Activated CD4-positive, alpha-beta T cell treated with anti-CD3 and anti-CD28 coated beads, Interleukin-2, amount 10 ng/mL, durations not matched to agents 24 days and 14 days (primary cell): ENCODE measurements around the gene NFAT5. TPM values are rescaled to one million over a fixed set of nuclear protein-coding genes. Genes with fewer than 3 reads are reported as not detected.
"Not testable (repeated sequence)": the region's sequence is repeated elsewhere in the genome, so short reads cannot be mapped to it uniquely, and the experiment has no call there.

Experiments
- DNase-seq: peaks from one replicate; pipeline ENCODE4 v3.0.0; 2022
- H3K27ac Mint-ChIP-seq: one replicate; pipeline ENCODE4 v1.8.0; 2022; ENCODE audit warnings: mild to moderate bottlenecking, mixed read lengths
- H3K27me3 Mint-ChIP-seq: one replicate; pipeline ENCODE4 v1.8.0; 2022; ENCODE audit warnings: mixed read lengths
- H3K36me3 Mint-ChIP-seq: one replicate; pipeline ENCODE4 v1.8.0; 2022; ENCODE audit warnings: low read depth, mild to moderate bottlenecking, mixed read lengths
- H3K4me1 Mint-ChIP-seq: one replicate; pipeline ENCODE4 v1.8.0; 2021; ENCODE audit warnings: mixed read lengths
- H3K4me3 Mint-ChIP-seq: one replicate; pipeline ENCODE4 v1.8.0; 2022; ENCODE audit warnings: mild to moderate bottlenecking, moderate library complexity, mixed read lengths
- H3K9me3 Mint-ChIP-seq: one replicate; pipeline ENCODE4 v1.8.0; 2021; ENCODE audit warnings: mixed read lengths
- intact Hi-C: fragments of 100-400 bp; cut with micrococcal nuclease; formaldehyde crosslinking; loops from one replicate; pipeline ENCODE4 v1.15.1; 2023
- total RNA-seq: library from RNA; stranded (reverse); gene quantifications from 2 replicates; pipeline ENCODE4 v1.2.3, GENCODE V29; 2022

NFAT5 gene
- total RNA-seq, 1 donor from 2014 or later: 54.6 TPM

DNA sequence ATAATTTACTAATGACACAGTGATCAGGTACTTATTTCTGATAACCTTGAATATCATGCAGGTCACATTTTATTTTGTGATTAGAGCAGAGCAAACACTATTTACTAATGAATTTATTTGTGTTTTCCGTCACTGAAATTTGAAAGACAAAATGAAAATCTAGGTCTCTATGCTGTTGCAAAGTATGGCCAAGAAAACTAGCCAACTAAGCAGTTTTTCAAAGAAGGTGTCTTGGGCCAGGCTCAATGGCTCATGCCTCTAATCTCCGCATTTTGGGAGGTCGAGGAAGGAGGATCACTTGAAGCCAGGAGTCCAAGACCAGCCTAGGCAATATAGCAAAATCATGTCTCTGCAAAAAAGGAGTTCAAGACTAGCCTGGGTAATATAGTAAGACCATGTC lies 3.0 kb upstream of the NFAT5 start:
- DNase-seq: no peak
- intact Hi-C loops: loop anchor here (10.0 kb wide), 2 partner anchors 228 to 718 kb away; partner anchors contain the start of genes COG8, NIP7, PDF and TANGO6
- Mint-ChIP-seq H3K27ac (no peak overlapping the region), H3K4me1 (peaks cover 34% of the 10 kb centered on the region), H3K36me3 (peaks cover 15% of the 10 kb centered on the region), H3K4me3 (no peak overlapping the region), H3K27me3 (no peaks in the 10 kb centered on the region), H3K9me3 (no peaks in the 10 kb centered on the region)

DNA sequence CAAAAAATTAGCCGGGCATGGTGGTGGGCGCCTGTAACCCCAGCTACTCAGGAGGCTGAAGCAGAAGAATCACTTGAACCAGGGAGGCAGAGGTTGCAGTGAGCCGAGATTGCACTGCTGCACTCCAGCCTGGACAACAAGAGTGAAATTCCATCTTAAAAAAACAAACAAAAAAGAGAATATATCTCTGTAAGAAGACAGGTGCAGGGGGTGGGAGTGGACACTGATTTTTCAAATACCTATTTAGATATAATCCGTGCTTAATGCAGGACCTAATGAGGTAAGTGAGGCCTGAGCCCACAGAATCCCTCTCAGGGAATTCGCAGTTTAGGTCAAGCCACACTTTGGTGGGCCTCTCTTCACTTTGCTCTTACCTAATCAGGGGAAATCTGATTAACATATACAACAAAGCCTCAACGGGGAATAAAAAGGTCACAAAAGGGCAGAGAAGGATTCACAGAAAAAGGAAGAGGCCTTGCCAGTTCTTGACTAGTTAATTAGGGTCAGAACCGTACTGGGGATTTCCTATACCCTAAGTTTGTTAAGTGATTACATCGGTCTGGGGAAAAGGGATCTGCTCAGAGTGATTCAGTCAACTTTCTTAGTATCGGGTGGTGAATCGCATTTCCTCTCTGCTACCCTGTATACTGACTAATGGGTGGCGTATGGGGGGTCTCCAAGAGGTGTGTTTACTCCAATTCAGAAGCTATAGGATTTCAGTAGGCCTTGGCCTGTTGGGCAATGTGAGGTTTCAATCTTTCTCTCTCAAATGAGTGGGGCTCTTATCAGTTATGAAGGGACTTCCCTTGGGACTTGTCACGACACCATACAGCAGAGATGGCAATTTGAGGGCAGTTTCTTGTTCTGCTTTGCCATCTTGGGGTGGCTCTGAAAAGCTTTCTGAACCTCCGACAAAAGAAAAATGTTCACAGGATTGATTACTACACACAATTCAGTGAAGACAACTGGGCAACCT lies 1.9 kb upstream of the NFAT5 start:
- no peaks in the 10 kb centered on the region for H3K9me3 Mint-ChIP-seq
- peak; percentile 85 for DNase-seq
- H3K27ac Mint-ChIP-seq: peak overlapping the region; percentile 99
- intact Hi-C loops: loop anchor here (1.0 to 10.0 kb wide), 10 partner anchors 34 to 719 kb away; partner anchors contain the start of genes COG8, CYB5B, NIP7 and PDF
- H3K4me3 Mint-ChIP-seq: peak overlapping the region; percentile 86
- peaks cover 16% of the 10 kb centered on the region for H3K36me3 Mint-ChIP-seq
- H3K27me3 Mint-ChIP-seq: no peaks in the 10 kb centered on the region
- peaks cover 35% of the 10 kb centered on the region for H3K4me1 Mint-ChIP-seq

DNA sequence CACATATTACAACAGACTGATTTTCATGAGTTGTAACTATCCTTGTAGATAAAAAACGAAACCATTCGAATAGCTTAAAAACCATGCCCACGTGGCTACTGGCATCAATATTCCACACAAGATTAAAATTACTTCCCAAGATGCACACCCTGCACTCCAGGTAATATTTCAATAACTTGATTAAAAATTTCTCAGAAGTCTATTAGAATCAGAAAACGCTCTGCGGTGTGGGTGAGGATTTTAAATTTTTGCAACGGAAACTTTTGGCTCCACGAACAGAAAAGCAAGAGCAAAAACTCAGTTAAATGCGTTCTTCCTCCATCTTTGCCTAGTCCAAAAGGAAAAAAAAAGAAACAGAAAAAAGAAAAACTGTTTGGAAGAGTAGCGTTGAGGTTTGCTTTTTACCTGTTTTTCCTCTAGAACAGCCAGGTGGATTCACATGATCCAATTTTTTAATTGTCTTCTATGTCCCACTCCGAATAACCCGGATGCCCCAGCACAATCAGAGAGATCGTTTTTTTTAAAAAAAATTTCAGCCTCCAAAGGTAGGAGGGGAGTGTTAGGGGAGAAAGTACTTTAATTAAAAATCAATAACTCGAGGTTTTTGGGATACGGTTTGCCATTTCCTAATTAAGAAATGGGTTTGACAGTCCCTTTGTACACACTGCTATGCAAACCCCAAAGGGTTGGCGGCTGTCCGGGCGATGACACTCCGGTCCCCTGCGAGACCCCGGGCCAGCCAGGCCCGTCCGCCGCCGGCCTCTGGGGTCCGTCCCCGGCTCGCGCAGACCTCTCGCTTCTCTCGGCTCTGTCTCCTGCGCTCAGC lies 708 bp upstream of the NFAT5 start:
- Mint-ChIP-seq H3K36me3 (peaks cover 24% of the 10 kb centered on the region), H3K4me3 (peak overlapping the region; percentile 86), H3K27ac (peak overlapping the region; percentile 99), H3K9me3 (no peaks in the 10 kb centered on the region), H3K27me3 (no peaks in the 10 kb centered on the region), H3K4me1 (peaks cover 44% of the 10 kb centered on the region)
- intact Hi-C loops: loop anchor here (1.0 to 10.0 kb wide), 11 partner anchors 35 to 720 kb away; partner anchors contain the start of genes COG8, CYB5B, NIP7 and PDF
- DNase-seq: peak; percentile 61

DNA sequence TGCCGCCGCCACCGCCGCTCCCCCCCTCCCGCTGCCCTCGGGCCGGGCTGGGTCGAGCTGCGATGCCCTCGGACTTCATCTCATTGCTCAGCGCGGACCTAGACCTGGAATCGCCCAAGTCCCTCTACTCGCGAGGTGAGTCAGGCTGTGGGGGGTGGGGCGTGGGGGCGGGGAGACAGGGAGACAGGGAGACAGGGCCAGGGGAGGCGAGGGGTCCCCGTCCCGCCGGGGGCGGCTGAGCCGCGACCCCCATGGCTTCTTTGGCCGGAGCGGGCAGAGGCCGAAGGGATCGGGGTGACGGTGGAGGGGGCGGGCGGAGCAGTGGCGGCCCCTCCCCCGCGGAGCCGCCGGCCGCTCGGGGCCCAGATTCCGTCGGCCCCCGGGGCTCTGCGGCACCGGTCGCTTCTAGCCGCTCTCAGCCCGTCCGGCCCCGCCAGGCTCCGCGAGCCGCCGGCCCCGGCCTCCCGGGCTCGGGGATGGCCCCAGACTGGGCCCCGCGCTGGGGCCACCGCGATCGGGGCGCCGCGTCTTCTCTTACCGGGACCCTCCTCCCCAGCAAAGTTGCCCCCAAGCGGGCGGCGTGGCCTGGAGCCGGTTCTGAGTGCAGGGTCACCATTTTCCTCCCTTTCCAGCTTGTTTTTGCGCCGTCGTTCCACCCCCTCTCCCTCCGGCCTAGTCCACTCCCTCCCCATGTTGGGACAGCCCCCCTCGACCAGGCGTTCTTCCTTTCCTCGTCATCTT lies 644 bp downstream of the NFAT5 start:
- peak overlapping the region; percentile 99 for H3K4me3 Mint-ChIP-seq
- H3K4me1 Mint-ChIP-seq: peaks cover 41% of the 10 kb centered on the region
- intact Hi-C loops: loop anchor here (5.0 to 10.0 kb wide), 3 partner anchors 196 to 722 kb away; partner anchors contain the start of genes COG8, NIP7, PDF and TANGO6
- H3K27ac Mint-ChIP-seq: peak overlapping the region; percentile 99
- H3K36me3 Mint-ChIP-seq: peaks cover 27% of the 10 kb centered on the region
- H3K27me3 Mint-ChIP-seq: no peaks in the 10 kb centered on the region
- no peaks in the 10 kb centered on the region for H3K9me3 Mint-ChIP-seq
- DNase-seq: peak; percentile 84

DNA sequence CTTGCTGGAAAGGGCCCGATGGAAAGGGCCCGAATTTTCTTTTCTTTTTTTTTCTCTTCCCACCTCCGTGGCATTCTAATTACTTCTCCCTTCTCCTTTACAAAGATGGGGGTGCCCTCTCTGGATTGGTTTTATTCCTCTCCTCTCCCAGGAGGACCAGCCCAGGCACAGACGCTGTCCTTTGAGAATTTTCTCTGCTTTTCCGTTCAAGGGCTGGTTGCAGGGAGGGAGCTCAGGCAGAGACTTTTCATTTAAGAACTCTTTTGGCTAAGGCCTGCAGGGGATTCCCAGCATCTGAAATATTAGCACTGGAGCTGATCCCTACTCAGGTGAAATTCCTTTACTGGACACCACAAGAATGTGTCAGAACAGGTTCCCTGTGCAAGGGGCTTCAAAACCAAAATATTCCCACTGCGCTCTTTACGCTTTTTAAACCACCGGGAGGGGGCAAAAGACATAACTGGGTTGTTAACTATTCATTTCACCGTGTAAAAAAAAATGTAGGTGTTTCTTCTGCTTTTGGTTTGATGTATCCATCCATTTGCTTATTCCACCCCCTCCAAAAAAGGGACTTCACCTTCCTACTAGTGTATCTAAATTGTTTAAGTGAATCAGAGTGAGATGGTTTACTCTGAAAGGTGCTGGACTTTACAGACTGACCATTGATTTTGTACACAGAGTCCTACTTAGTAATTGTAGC lies 1.4 kb downstream of the NFAT5 start:
- Mint-ChIP-seq H3K4me3 (peak overlapping the region; percentile 99), H3K36me3 (peaks cover 27% of the 10 kb centered on the region), H3K27me3 (no peaks in the 10 kb centered on the region), H3K4me1 (peaks cover 39% of the 10 kb centered on the region), H3K9me3 (no peaks in the 10 kb centered on the region), H3K27ac (peak overlapping the region; percentile 99)
- intact Hi-C loops: loop anchor here (5.0 to 10.0 kb wide), 3 partner anchors 195 to 722 kb away; partner anchors contain the start of genes COG8, NIP7, PDF and TANGO6
- DNase-seq: peak; percentile 76

DNA sequence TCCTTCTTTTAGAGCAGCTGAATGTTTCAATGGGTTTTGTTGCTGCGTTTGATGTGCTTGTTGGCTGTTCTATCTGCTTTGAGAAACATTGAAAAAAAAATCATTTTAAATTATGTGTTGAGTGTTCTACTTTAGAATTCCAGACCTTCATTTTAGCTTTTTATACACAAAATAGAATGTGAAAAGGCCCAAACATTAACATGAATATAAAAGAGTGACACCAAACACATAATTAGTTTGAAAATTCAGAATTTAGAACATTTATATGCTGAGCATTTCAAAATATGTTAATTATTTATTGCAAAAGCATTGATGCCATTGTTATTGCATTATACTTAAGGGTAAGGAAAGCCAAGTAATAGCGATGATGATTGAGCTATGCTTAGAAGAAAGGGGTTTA lies 2.9 kb downstream of the NFAT5 start:
- intact Hi-C loops: loop anchor here (5.0 to 10.0 kb wide), 3 partner anchors 194 to 724 kb away; partner anchors contain the start of genes COG8, NIP7, PDF and TANGO6
- H3K9me3 Mint-ChIP-seq: no peaks in the 10 kb centered on the region
- H3K27me3 Mint-ChIP-seq: no peaks in the 10 kb centered on the region
- no peak overlapping the region for H3K27ac Mint-ChIP-seq
- peak overlapping the region; percentile 99 for H3K4me3 Mint-ChIP-seq
- H3K4me1 Mint-ChIP-seq: peaks cover 33% of the 10 kb centered on the region
- peaks cover 29% of the 10 kb centered on the region for H3K36me3 Mint-ChIP-seq
- no peak for DNase-seq

DNA sequence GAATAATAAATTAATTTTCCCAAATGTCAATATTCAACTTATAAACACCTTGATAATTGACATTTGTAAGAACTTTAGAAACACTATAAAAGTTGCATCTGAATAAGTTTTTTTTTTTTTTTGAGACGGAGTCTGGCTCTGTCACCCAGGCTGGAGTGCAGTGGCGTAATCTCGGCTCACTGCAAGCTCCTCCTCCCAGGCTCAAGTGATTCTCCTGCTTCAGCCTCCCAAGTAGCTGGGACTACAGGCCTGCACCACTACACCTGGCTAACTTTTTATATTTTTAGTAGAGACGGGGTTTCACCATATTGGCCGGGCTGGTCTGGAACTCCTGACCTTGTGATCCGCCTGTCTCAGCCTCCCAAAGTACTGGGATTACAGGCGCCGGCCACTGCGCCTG lies 13.0 kb downstream of the NFAT5 start:
- H3K4me1 Mint-ChIP-seq: peaks cover 15% of the 10 kb centered on the region
- peak; percentile 38 for DNase-seq
- H3K27ac Mint-ChIP-seq, H3K9me3 Mint-ChIP-seq, intact Hi-C loops, H3K27me3 Mint-ChIP-seq, H3K4me3 Mint-ChIP-seq: not testable (repeated sequence)
- H3K36me3 Mint-ChIP-seq: peaks cover 16% of the 10 kb centered on the region

DNA sequence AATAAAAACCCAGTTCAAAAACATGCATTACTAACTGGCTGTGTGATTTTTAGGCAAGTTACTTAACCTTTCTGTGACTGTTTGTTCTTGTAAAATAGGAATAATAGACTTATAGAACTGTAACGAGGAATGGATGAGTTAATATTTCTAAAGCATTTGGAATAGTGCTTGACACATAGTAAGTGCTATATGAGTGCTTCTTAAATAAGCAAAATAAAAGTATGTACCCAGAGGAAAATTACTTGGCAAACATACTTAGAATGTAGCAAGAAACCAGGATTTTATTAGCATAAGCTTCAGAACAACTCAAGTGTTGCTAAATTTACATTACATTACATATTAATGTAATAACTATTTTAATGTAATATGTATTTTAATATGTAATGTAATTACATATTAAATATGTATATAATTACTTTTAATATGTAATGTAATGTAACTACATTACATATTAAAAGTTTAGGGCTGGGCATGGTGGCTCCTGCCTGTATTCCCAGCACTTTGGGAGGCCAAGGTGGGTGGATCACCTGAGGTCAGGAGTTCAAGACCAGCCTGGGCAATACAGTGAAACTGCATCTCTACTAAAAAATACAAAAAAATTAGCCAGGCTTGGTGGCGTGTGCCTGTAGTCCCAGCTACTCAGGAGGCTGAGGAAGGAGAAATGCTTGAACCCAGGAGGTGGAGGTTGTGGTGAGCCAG lies 14.2 kb downstream of the NFAT5 start:
- Mint-ChIP-seq H3K9me3 (no peaks in the 10 kb centered on the region), H3K27ac (no peak overlapping the region), H3K27me3 (no peaks in the 10 kb centered on the region), H3K36me3 (peaks cover 16% of the 10 kb centered on the region), H3K4me1 (peaks cover 15% of the 10 kb centered on the region), H3K4me3 (no peak overlapping the region)
- DNase-seq: peak; percentile 47
- intact Hi-C loops: no loop called here

DNA sequence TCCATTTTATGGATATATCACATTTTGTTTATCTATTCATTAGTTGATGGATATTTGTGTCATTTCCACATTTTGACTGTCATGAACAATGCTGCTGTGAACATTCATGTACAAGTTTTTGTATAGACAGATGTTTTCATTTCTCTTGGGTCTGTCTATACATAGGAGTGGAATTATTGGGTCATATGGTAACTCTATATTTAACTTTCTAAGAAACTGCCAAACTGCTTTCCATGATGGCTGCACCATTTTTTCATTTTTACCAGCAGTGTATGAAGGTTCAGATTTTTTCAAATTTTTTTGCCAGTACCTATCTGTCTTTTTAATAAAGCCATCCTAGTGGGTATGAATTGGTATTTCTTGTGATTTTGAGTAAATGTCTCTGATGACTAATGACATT lies 15.5 kb downstream of the NFAT5 start:
- Mint-ChIP-seq H3K36me3 (peaks cover 23% of the 10 kb centered on the region), H3K4me3 (no peak overlapping the region), H3K27me3 (no peaks in the 10 kb centered on the region), H3K4me1 (peaks cover 18% of the 10 kb centered on the region), H3K9me3 (no peaks in the 10 kb centered on the region), H3K27ac (peak overlapping the region; percentile 76)
- DNase-seq: no peak
- intact Hi-C loops: no loop called here

DNA sequence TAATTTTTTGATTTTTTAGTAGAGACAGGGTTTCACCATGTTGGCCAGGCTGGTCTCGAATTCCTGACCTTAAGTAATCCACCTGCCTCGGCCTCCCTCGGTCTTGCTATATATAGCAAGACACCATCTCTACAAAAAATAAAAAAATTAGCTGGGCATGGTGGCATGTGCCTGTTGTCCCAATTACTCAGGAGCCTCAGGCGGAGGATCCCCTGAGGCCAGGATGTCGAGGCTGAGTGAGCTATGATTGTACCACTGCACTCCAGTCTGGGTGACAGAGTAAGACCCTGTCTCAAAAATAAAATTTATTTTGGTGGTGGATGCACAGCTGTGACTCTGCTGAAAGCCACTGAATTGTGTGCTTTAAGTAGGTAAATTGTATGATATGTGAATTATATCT lies 18.7 kb downstream of the NFAT5 start:
- intact Hi-C loops, H3K27me3 Mint-ChIP-seq: not testable (repeated sequence)
- peaks cover 30% of the 10 kb centered on the region for H3K36me3 Mint-ChIP-seq

DNA sequence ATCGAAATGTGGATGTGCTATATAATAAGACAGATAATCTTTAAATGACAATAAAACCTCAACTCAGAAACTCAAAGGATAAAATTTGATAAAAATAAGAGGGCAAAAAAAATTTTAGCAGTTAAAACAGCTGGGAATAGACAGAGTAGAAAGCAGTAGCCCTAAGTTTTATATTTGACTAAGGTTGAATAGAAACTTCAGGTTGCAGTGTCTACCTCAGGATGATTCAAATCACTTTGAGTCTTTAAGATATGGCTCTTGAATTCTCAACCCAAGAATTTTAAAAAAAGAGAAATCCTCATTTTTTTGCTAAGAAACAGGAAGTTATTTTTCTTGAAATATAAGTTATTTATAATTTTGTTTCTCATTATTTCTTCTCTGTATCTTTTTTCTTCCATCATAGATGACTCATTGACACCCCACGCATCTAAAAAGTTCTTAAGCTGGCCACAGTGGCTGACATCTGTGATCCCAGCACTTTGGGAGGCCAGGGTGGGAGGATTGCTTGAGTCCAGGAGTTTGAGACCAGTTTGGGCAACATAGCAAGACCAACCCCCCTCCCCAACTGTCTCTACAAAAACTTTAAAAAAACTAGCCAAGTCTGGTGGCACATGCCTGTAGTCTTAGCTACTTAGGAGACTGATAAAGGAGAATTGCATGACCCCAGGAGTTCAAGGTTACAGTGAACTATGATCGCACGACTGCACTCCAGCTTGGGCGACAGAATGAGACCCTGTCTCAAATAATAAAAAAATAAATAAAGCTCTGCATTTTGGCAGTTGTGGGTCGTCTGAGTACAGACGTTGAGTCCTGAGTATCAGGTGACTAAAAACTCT lies 23.9 kb downstream of the NFAT5 start:
- no peaks in the 10 kb centered on the region for H3K27me3 Mint-ChIP-seq
- peaks cover 30% of the 10 kb centered on the region for H3K36me3 Mint-ChIP-seq
- H3K4me1 Mint-ChIP-seq: peaks cover 21% of the 10 kb centered on the region
- H3K4me3 Mint-ChIP-seq: no peak overlapping the region
- intact Hi-C loops: no loop called here
- no peak for DNase-seq
- peak overlapping the region; percentile 75 for H3K27ac Mint-ChIP-seq
- no peaks in the 10 kb centered on the region for H3K9me3 Mint-ChIP-seq

More for the DNA sequence above, 18.7 kb downstream of the NFAT5 start:
- not testable (repeated sequence) for H3K9me3 Mint-ChIP-seq, H3K27ac Mint-ChIP-seq, H3K4me3 Mint-ChIP-seq
- DNase-seq: peak; percentile 43
- H3K4me1 Mint-ChIP-seq: peaks cover 19% of the 10 kb centered on the region
